ENCODE measurements around the gene CITED2. TPM values are rescaled to one million over a fixed set of nuclear protein-coding genes. Genes with fewer than 3 reads are reported as not detected.

Gene CITED2
- total RNA-seq, 2 experiments from 2014 or later, result 50.1 to 52.1 TPM

GRCh38 chr6:139378226-139378625 lies 3.8 kb upstream of the CITED2 start:
- intact Hi-C loops (cut with micrococcal nuclease), result no loop called here
- no peak for DNase-seq
- Mint-ChIP-seq H3K36me3 (peaks cover 11% of the 10 kb centered on the region), H3K4me3 (no peak overlapping the region), H3K27ac (no peak overlapping the region), H3K4me1 (ENCODE audit: low read depth) (peaks cover 14% of the 10 kb centered on the region), H3K9me3 (no peaks in the 10 kb centered on the region), H3K27me3 (no peaks in the 10 kb centered on the region)
- POLR2A ChIA-PET, result no interaction called here
- CTCF ChIA-PET, result interaction anchor here (0.5 to 2.1 kb wide), 2 partner anchors 9 to 1533 kb away, joined by 3 to 11 read pairs; no protein-coding TSS in a partner anchor

- H3K36me3 Mint-ChIP-seq, result peaks cover 21% of the 10 kb centered on the region
- H3K4me1 Mint-ChIP-seq (ENCODE audit: low read depth), result peaks cover 18% of the 10 kb centered on the region
- peak overlapping the region; percentile 97 for H3K4me3 Mint-ChIP-seq
- CTCF ChIA-PET, result no interaction called here
- no peaks in the 10 kb centered on the region for H3K27me3 Mint-ChIP-seq
- no peaks in the 10 kb centered on the region for H3K9me3 Mint-ChIP-seq
- intact Hi-C loops (cut with micrococcal nuclease), result no loop called here
- POLR2A ChIA-PET, result no interaction called here
- no peak overlapping the region for H3K27ac Mint-ChIP-seq
- no peak for DNase-seq
These were observed 2.3 kb upstream of the CITED2 start for GRCh38 chr6:139376604-139377218.

GRCh38 chr6:139376017-139376330 lies 1.5 kb upstream of the CITED2 start:
- H3K9me3 Mint-ChIP-seq, result no peaks in the 10 kb centered on the region
- ChIA-PET POLR2A (interaction anchor here (0.5 to 3.8 kb wide), 7 partner anchors 12 to 1434 kb away, joined by 4 to 21 read pairs (median 11); no protein-coding TSS in a partner anchor), CTCF (interaction anchor here (0.6 to 7.4 kb wide), 7 partner anchors 79 to 506 kb away, joined by 3 to 97 read pairs (median 3); no protein-coding TSS in a partner anchor)
- H3K36me3 Mint-ChIP-seq, result peaks cover 26% of the 10 kb centered on the region
- peak; percentile 27 for DNase-seq
- H3K27ac Mint-ChIP-seq, result peak overlapping the region; percentile 98
- peaks cover 25% of the 10 kb centered on the region for H3K4me1 Mint-ChIP-seq (ENCODE audit: low read depth)
- intact Hi-C loops (cut with micrococcal nuclease), result no loop called here
- no peaks in the 10 kb centered on the region for H3K27me3 Mint-ChIP-seq
- peak overlapping the region; percentile 97 for H3K4me3 Mint-ChIP-seq

GRCh38 chr6:139375226-139376016 lies 973 bp upstream of the CITED2 start:
- no peaks in the 10 kb centered on the region for H3K9me3 Mint-ChIP-seq
- intact Hi-C loops (cut with micrococcal nuclease), result loop anchor here (2.0 kb wide), 3 partner anchors 225 to 1211 kb away; partner anchors contain the start of gene ABRACL
- DNase-seq, result peak; percentile 89
- peaks cover 31% of the 10 kb centered on the region for H3K4me1 Mint-ChIP-seq (ENCODE audit: low read depth)
- peak overlapping the region; percentile 98 for H3K27ac Mint-ChIP-seq
- ChIA-PET CTCF (interaction anchor here (0.6 to 7.4 kb wide), 11 partner anchors 9 to 506 kb away, joined by 3 to 97 read pairs (median 3); no protein-coding TSS in a partner anchor), POLR2A (interaction anchor here (0.5 to 3.8 kb wide), 28 partner anchors 9 to 1435 kb away, joined by 3 to 21 read pairs (median 4); partner anchors contain the start of genes CCDC28A and TXLNB)
- H3K36me3 Mint-ChIP-seq, result peaks cover 26% of the 10 kb centered on the region
- no peaks in the 10 kb centered on the region for H3K27me3 Mint-ChIP-seq
- peak overlapping the region; percentile 97 for H3K4me3 Mint-ChIP-seq

GRCh38 chr6:139373928-139374356 lies 506 bp downstream of the CITED2 start:
- no peaks in the 10 kb centered on the region for H3K27me3 Mint-ChIP-seq
- H3K9me3 Mint-ChIP-seq, result no peaks in the 10 kb centered on the region
- H3K4me3 Mint-ChIP-seq, result peak overlapping the region; percentile 97
- no peak for DNase-seq
- peak overlapping the region; percentile 98 for H3K27ac Mint-ChIP-seq
- intact Hi-C loops (cut with micrococcal nuclease), result loop anchor here (1.0 to 5.0 kb wide), 10 partner anchors 82 to 1435 kb away; partner anchors contain the start of genes ABRACL and REPS1
- peaks cover 26% of the 10 kb centered on the region for H3K36me3 Mint-ChIP-seq
- CTCF ChIA-PET, result interaction anchor here (0.7 to 7.4 kb wide), 6 partner anchors 9 to 782 kb away, joined by 3 to 97 read pairs (median 7); no protein-coding TSS in a partner anchor
- POLR2A ChIA-PET, result interaction anchor here (0.8 to 3.8 kb wide), 22 partner anchors 10 to 601 kb away, joined by 3 to 21 read pairs (median 5); partner anchors contain the start of genes CCDC28A and TXLNB
- peaks cover 42% of the 10 kb centered on the region for H3K4me1 Mint-ChIP-seq (ENCODE audit: low read depth)

GRCh38 chr6:139373154-139373927 lies 1.1 kb downstream of the CITED2 start:
- peak overlapping the region; percentile 98 for H3K27ac Mint-ChIP-seq
- intact Hi-C loops (cut with micrococcal nuclease), result loop anchor here (2.0 to 5.0 kb wide), 5 partner anchors 209 to 1435 kb away; partner anchors contain the start of gene REPS1
- peak overlapping the region; percentile 97 for H3K4me3 Mint-ChIP-seq
- H3K9me3 Mint-ChIP-seq, result no peaks in the 10 kb centered on the region
- H3K36me3 Mint-ChIP-seq, result peaks cover 26% of the 10 kb centered on the region
- CTCF ChIA-PET, result interaction anchor here (0.9 to 7.4 kb wide), 8 partner anchors 9 to 498 kb away, joined by 3 to 97 read pairs (median 6); no protein-coding TSS in a partner anchor
- DNase-seq, result peak; percentile 85
- peaks cover 39% of the 10 kb centered on the region for H3K4me1 Mint-ChIP-seq (ENCODE audit: low read depth)
- POLR2A ChIA-PET, result interaction anchor here (0.9 to 3.8 kb wide), 16 partner anchors 9 to 491 kb away, joined by 3 to 21 read pairs (median 8); partner anchors contain the start of gene TXLNB
- no peaks in the 10 kb centered on the region for H3K27me3 Mint-ChIP-seq

- peak; percentile 14 for DNase-seq
- Mint-ChIP-seq H3K27me3 (no peaks in the 10 kb centered on the region), H3K36me3 (peaks cover 26% of the 10 kb centered on the region), H3K27ac (peak overlapping the region; percentile 98), H3K4me1 (ENCODE audit: low read depth) (peaks cover 45% of the 10 kb centered on the region), H3K4me3 (peak overlapping the region; percentile 97), H3K9me3 (no peaks in the 10 kb centered on the region)
- intact Hi-C loops (cut with micrococcal nuclease), result loop anchor here (2.0 to 5.0 kb wide), 5 partner anchors 210 to 1436 kb away; partner anchors contain the start of gene REPS1
- ChIA-PET POLR2A (interaction anchor here (0.9 to 3.8 kb wide), 6 partner anchors 81 to 345 kb away, joined by 4 to 21 read pairs (median 14); partner anchors contain the start of gene TXLNB), CTCF (interaction anchor here (0.7 to 7.4 kb wide), 7 partner anchors 8 to 499 kb away, joined by 3 to 97 read pairs (median 4); no protein-coding TSS in a partner anchor)
These were observed 1.9 kb downstream of the CITED2 start for GRCh38 chr6:139372326-139373153.

- H3K4me1 Mint-ChIP-seq (ENCODE audit: low read depth), result peaks cover 45% of the 10 kb centered on the region
- peak overlapping the region; percentile 57 for H3K4me3 Mint-ChIP-seq
- peak overlapping the region; percentile 62 for H3K27ac Mint-ChIP-seq
- no peaks in the 10 kb centered on the region for H3K27me3 Mint-ChIP-seq
- H3K36me3 Mint-ChIP-seq, result peaks cover 26% of the 10 kb centered on the region
- CTCF ChIA-PET, result interaction anchor here (2.1 to 7.4 kb wide), 2 partner anchors 152 to 247 kb away, joined by 8 to 97 read pairs; no protein-coding TSS in a partner anchor
- POLR2A ChIA-PET, result interaction anchor here (1.8 kb wide), 1 partner anchor 152 kb away, joined by 5 read pairs; no protein-coding TSS in a partner anchor
- DNase-seq, result no peak
- intact Hi-C loops (cut with micrococcal nuclease), result loop anchor here (2.0 to 5.0 kb wide), 5 partner anchors 211 to 1437 kb away; partner anchors contain the start of gene REPS1
- H3K9me3 Mint-ChIP-seq, result no peaks in the 10 kb centered on the region
These were observed 2.8 kb downstream of the CITED2 start for GRCh38 chr6:139371421-139372203.

GRCh38 chr6:139370999-139371345 lies 3.5 kb downstream of the CITED2 start:
- Mint-ChIP-seq H3K27me3 (no peaks in the 10 kb centered on the region), H3K4me1 (ENCODE audit: low read depth) (peaks cover 40% of the 10 kb centered on the region), H3K4me3 (peak overlapping the region; percentile 57), H3K36me3 (peaks cover 26% of the 10 kb centered on the region), H3K9me3 (no peaks in the 10 kb centered on the region), H3K27ac (peak overlapping the region; percentile 62)
- ChIA-PET CTCF (interaction anchor here (0.6 to 7.4 kb wide), 6 partner anchors 15 to 509 kb away, joined by 3 to 97 read pairs (median 5); no protein-coding TSS in a partner anchor), POLR2A (interaction anchor here (0.7 kb wide), 2 partner anchors 163 to 295 kb away, joined by 5 to 8 read pairs; no protein-coding TSS in a partner anchor)
- DNase-seq, result no peak
- intact Hi-C loops (cut with micrococcal nuclease), result loop anchor here (5.0 kb wide), 4 partner anchors 211 to 626 kb away; partner anchors contain the start of gene REPS1

All from activated CD4-positive, alpha-beta memory T cell treated with anti-CD3 and anti-CD28 coated beads for 36 hours (primary cell).